Peyer's patch (tissue), 4 donors: ENCODE measurements around the gene HS3ST5.

Experiments used
- POLR2A ChIP-seq, 2 donors: fragments of 450-650 bp; IDR thresholded peaks; one replicate each; pipeline ENCODE4 v1.5.1; 2017; ENCODE audit warnings: antibody characterized with exemption in 2 of 2, mild to moderate bottlenecking in 2 of 2, moderate library complexity in 2 of 2
- TF ChIP-seq, protein P1 (sequence below), 6 experiments: fragments of 450-650 bp in 4 of 6; fragments of 200-600 bp in 2 of 6; sonication (generic) in 1 of 6; IDR thresholded peaks; one replicate each; pipeline ENCODE4 v1.5.1; 2017 to 2019; ENCODE audit warnings: antibody characterized with exemption in 6 of 6, mild to moderate bottlenecking in 3 of 6, moderate library complexity in 1 of 6

DNA sequence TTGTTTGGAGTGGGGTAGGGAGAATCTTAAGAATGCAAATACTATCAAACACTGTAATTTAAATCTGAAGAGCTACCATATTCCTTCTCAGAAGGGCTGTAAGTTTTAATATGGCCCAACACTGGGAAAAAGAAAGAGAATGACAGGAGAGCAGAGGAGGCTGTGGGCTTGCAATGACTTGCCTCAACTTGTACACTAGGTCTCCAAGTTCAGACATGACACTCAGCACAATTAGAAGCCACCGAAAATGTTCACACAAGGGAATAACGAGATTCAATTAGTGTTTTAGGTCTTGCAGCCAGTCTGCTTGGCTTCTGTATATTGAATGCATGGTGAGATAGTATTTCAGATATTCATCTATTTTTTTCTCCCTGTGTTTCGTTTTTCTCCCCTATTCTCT is 89.4 kb downstream of the HS3ST5 start:
- no peak for TF ChIP-seq POLR2A (IDR thresholded peaks at IDR 0.05)
- TF ChIP-seq, protein P1, sequence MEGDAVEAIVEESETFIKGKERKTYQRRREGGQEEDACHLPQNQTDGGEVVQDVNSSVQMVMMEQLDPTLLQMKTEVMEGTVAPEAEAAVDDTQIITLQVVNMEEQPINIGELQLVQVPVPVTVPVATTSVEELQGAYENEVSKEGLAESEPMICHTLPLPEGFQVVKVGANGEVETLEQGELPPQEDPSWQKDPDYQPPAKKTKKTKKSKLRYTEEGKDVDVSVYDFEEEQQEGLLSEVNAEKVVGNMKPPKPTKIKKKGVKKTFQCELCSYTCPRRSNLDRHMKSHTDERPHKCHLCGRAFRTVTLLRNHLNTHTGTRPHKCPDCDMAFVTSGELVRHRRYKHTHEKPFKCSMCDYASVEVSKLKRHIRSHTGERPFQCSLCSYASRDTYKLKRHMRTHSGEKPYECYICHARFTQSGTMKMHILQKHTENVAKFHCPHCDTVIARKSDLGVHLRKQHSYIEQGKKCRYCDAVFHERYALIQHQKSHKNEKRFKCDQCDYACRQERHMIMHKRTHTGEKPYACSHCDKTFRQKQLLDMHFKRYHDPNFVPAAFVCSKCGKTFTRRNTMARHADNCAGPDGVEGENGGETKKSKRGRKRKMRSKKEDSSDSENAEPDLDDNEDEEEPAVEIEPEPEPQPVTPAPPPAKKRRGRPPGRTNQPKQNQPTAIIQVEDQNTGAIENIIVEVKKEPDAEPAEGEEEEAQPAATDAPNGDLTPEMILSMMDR (IDR thresholded peaks at IDR 0.05): no peak
